Effector memory CD8-positive, alpha-beta T cell (primary cell): Measurements from ENCODE around the gene HSPA13.
A peak's percentile ranks its signal among the peaks of the same experiment; 100 is the strongest.

Experiments
- ATAC-seq: fragments of 150-1000 bp; cut with Tn5 transposase; replicated peaks from 2 replicates; pipeline ENCODE4 v1.10.0; 2021; ENCODE audit warnings: mild to moderate bottlenecking, moderate library complexity
- DNase-seq, 3 experiments: peaks; one replicate each; pipeline ENCODE4 v3.0.0; 2021
- H3K27ac Mint-ChIP-seq, 2 donors: one replicate each; pipeline ENCODE4 v1.8.0; 2022; ENCODE audit warnings: mild to moderate bottlenecking in 2 of 2, mixed read lengths in 2 of 2, moderate library complexity in 2 of 2
- H3K27me3 Mint-ChIP-seq, 2 donors: one replicate each; pipeline ENCODE4 v1.8.0; 2022; ENCODE audit warnings: mixed read lengths in 2 of 2
- H3K36me3 Mint-ChIP-seq: one replicate; pipeline ENCODE4 v1.8.0; 2022; ENCODE audit warnings: mild to moderate bottlenecking, moderate library complexity, mixed read lengths; ENCODE audit not compliant: insufficient read depth
- H3K4me1 Mint-ChIP-seq, 2 donors: one replicate each; pipeline ENCODE4 v1.8.0; 2022; ENCODE audit warnings: low read depth in 2 of 2, mixed read lengths in 2 of 2
- H3K4me3 Mint-ChIP-seq, 2 donors: one replicate each; pipeline ENCODE4 v1.8.0; 2022; ENCODE audit warnings: mild to moderate bottlenecking in 2 of 2, mixed read lengths in 2 of 2, moderate library complexity in 2 of 2
- H3K9me3 Mint-ChIP-seq, 2 donors: one replicate each; pipeline ENCODE4 v1.8.0; 2022; ENCODE audit warnings: mixed read lengths in 2 of 2
- total RNA-seq, 9 experiments: gene quantifications; one replicate each; lab custom pipeline; 2026; lab: John Stamatoyannopoulos, UW

HSPA13 gene
- total RNA-seq: 48.3 to 215 (median 89.7) reads per million in 9 experiments

GRCh38 chr21:14382835-14383595 is at the start of gene HSPA13:
Gene HSPA13, minus strand, starts transcription at chr21:14383146. Its CDS starts 27 bp downstream, at chr21:14383119.
- no peaks in the 10 kb centered on the region for H3K9me3 Mint-ChIP-seq
- H3K4me3 Mint-ChIP-seq: peak within 1 kb of the TSS; percentile 99 to 100
- H3K27me3 Mint-ChIP-seq: no peaks in the 10 kb centered on the region
- H3K27ac Mint-ChIP-seq: peak within 1 kb of the TSS; percentile 99 to 100
- DNase-seq (peak; percentile 98 to 99 (median 99)), ATAC-seq (peak; percentile 93)
- H3K36me3 Mint-ChIP-seq: peaks cover 32% of the 10 kb centered on the region
- peaks cover 17 to 33% of the 10 kb centered on the region in 2 donors for H3K4me1 Mint-ChIP-seq

- H3K4me3 Mint-ChIP-seq: no peak overlapping the region
- H3K27ac Mint-ChIP-seq: no peak overlapping the region
- DNase-seq: no peak
- peaks cover 5 to 24% of the 10 kb centered on the region in 2 donors for H3K9me3 Mint-ChIP-seq
- peaks cover 43 to 61% of the 10 kb centered on the region in 2 donors for H3K27me3 Mint-ChIP-seq
- no peak for ATAC-seq
- no peaks in the 10 kb centered on the region for H3K36me3 Mint-ChIP-seq
- H3K4me1 Mint-ChIP-seq: no peaks in the 10 kb centered on the region
These were observed 36.0 kb upstream of the HSPA13 start for GRCh38 chr21:14418920-14419319.

- Mint-ChIP-seq H3K9me3 (peaks cover 5 to 24% of the 10 kb centered on the region in 2 donors), H3K36me3 (no peaks in the 10 kb centered on the region), H3K4me3 (no peak overlapping the region), H3K27ac (no peak overlapping the region), H3K27me3 (peaks cover 22 to 37% of the 10 kb centered on the region in 2 donors), H3K4me1 (no peaks in the 10 kb centered on the region)
- ATAC-seq (no peak), DNase-seq (no peak)
These were observed 32.1 kb upstream of the HSPA13 start for GRCh38 chr21:14414932-14415508.

GRCh38 chr21:14405962-14406361 is 23.0 kb upstream of the HSPA13 start:
- no peaks in the 10 kb centered on the region for H3K36me3 Mint-ChIP-seq
- H3K27ac Mint-ChIP-seq: no peak overlapping the region
- no peaks in the 10 kb centered on the region for H3K27me3 Mint-ChIP-seq
- no peak for DNase-seq
- ATAC-seq: no peak
- H3K9me3 Mint-ChIP-seq: no peaks in the 10 kb centered on the region
- no peaks in the 10 kb centered on the region for H3K4me1 Mint-ChIP-seq
- no peak overlapping the region for H3K4me3 Mint-ChIP-seq

GRCh38 chr21:14405225-14405624 is 22.3 kb upstream of the HSPA13 start:
- Mint-ChIP-seq H3K36me3 (no peaks in the 10 kb centered on the region), H3K9me3 (no peaks in the 10 kb centered on the region)
- DNase-seq: no peak

GRCh38 chr21:14403681-14404318 is 20.9 kb upstream of the HSPA13 start:
- Mint-ChIP-seq H3K4me3 (no peak overlapping the region), H3K27me3 (peaks cover 0 to 2% of the 10 kb centered on the region in 2 donors), H3K9me3 (no peaks in the 10 kb centered on the region), H3K27ac (no peak overlapping the region), H3K36me3 (no peaks in the 10 kb centered on the region), H3K4me1 (no peaks in the 10 kb centered on the region)
- DNase-seq (peak in 2 of 3 experiments; percentile 8 to 11), ATAC-seq (peak; percentile 54)

More at GRCh38 chr21:14405225-14405624, 22.3 kb upstream of the HSPA13 start:
- Mint-ChIP-seq H3K27me3 (no peaks in the 10 kb centered on the region), H3K4me1 (no peaks in the 10 kb centered on the region), H3K27ac (no peak overlapping the region), H3K4me3 (no peak overlapping the region)
- no peak for ATAC-seq

GRCh38 chr21:14401217-14401616 is 18.3 kb upstream of the HSPA13 start:
- no peaks in the 10 kb centered on the region for H3K9me3 Mint-ChIP-seq
- H3K27ac Mint-ChIP-seq: no peak overlapping the region
- ATAC-seq: no peak
- DNase-seq: no peak
- H3K36me3 Mint-ChIP-seq: no peaks in the 10 kb centered on the region
- no peaks in the 10 kb centered on the region for H3K4me1 Mint-ChIP-seq
- peaks cover 0 to 5% of the 10 kb centered on the region in 2 donors for H3K27me3 Mint-ChIP-seq
- H3K4me3 Mint-ChIP-seq: no peak overlapping the region

GRCh38 chr21:14388282-14388681 is 5.3 kb upstream of the HSPA13 start:
- Mint-ChIP-seq H3K36me3 (peaks cover 4% of the 10 kb centered on the region), H3K27me3 (peaks cover 10 to 19% of the 10 kb centered on the region in 2 donors), H3K4me3 (no peak overlapping the region), H3K27ac (no peak overlapping the region), H3K9me3 (no peaks in the 10 kb centered on the region), H3K4me1 (peaks cover 2 to 7% of the 10 kb centered on the region in 2 donors)
- DNase-seq (no peak), ATAC-seq (no peak)

- peaks cover 19% of the 10 kb centered on the region for H3K36me3 Mint-ChIP-seq
- no peaks in the 10 kb centered on the region for H3K27me3 Mint-ChIP-seq
- H3K4me1 Mint-ChIP-seq: peaks cover 13 to 27% of the 10 kb centered on the region in 2 donors
- no peaks in the 10 kb centered on the region for H3K9me3 Mint-ChIP-seq
- DNase-seq: no peak
- no peak for ATAC-seq
- H3K4me3 Mint-ChIP-seq: peak overlapping the region; percentile 99 to 100
- H3K27ac Mint-ChIP-seq: peak overlapping the region; percentile 99 to 100
These were observed 1.5 kb upstream of the HSPA13 start for GRCh38 chr21:14384453-14384852.

GRCh38 chr21:14383596-14384180 is 742 bp upstream of the HSPA13 start:
- no peaks in the 10 kb centered on the region for H3K27me3 Mint-ChIP-seq

GRCh38 chr21:14382486-14382834 is 486 bp downstream of the HSPA13 start:
- no peak for ATAC-seq
- DNase-seq: no peak
- Mint-ChIP-seq H3K4me3 (peak overlapping the region; percentile 99 to 100), H3K4me1 (peaks cover 21 to 34% of the 10 kb centered on the region in 2 donors), H3K36me3 (peaks cover 38% of the 10 kb centered on the region), H3K27ac (peak overlapping the region; percentile 99 to 100), H3K27me3 (no peaks in the 10 kb centered on the region), H3K9me3 (no peaks in the 10 kb centered on the region)

More at GRCh38 chr21:14383596-14384180, 742 bp upstream of the HSPA13 start:
- DNase-seq (no peak), ATAC-seq (peak; percentile 11)
- Mint-ChIP-seq H3K4me3 (peak overlapping the region; percentile 99 to 100), H3K36me3 (peaks cover 26% of the 10 kb centered on the region), H3K4me1 (peaks cover 15 to 27% of the 10 kb centered on the region in 2 donors), H3K9me3 (no peaks in the 10 kb centered on the region), H3K27ac (peak overlapping the region; percentile 99 to 100)

GRCh38 chr21:14376854-14377253 is 6.1 kb downstream of the HSPA13 start:
- DNase-seq (no peak), ATAC-seq (no peak)
- Mint-ChIP-seq H3K27me3 (no peaks in the 10 kb centered on the region), H3K36me3 (peaks cover 72% of the 10 kb centered on the region), H3K9me3 (no peaks in the 10 kb centered on the region), H3K27ac (no peak overlapping the region), H3K4me1 (peaks cover 16 to 17% of the 10 kb centered on the region in 2 donors), H3K4me3 (no peak overlapping the region)

GRCh38 chr21:14366998-14367397 is 15.9 kb downstream of the HSPA13 start:
- Mint-ChIP-seq H3K27me3 (peaks cover 7 to 12% of the 10 kb centered on the region in 2 donors), H3K9me3 (no peaks in the 10 kb centered on the region), H3K4me3 (no peak overlapping the region), H3K36me3 (peaks cover 2% of the 10 kb centered on the region), H3K27ac (no peak overlapping the region), H3K4me1 (no peaks in the 10 kb centered on the region)
- DNase-seq: no peak
- ATAC-seq: no peak
